Transverse colon (tissue), 3 donors: ENCODE data around the gene F2RL3.

Experiments used
- POLR2A ChIP-seq: fragments of 450-650 bp; IDR thresholded peaks from one replicate; pipeline ENCODE4 v1.6.1; 2016; ENCODE audit warnings: antibody characterized with exemption, mild to moderate bottlenecking, moderate library complexity
- TF ChIP-seq, protein P1 (sequence below), 5 experiments: fragments of 200-600 bp in 3 of 5; fragments of 450-650 bp in 2 of 5; sonication (generic) in 3 of 5; IDR thresholded peaks; 1 replicate in 2 of 5; 2 replicates in 3 of 5; pipeline ENCODE4 v1.5.1; 2016 to 2017; ENCODE audit warnings: antibody characterized with exemption in 5 of 5, inconsistent platforms in 3 of 5, mild to moderate bottlenecking in 2 of 5, moderate library complexity in 1 of 5

DNA sequence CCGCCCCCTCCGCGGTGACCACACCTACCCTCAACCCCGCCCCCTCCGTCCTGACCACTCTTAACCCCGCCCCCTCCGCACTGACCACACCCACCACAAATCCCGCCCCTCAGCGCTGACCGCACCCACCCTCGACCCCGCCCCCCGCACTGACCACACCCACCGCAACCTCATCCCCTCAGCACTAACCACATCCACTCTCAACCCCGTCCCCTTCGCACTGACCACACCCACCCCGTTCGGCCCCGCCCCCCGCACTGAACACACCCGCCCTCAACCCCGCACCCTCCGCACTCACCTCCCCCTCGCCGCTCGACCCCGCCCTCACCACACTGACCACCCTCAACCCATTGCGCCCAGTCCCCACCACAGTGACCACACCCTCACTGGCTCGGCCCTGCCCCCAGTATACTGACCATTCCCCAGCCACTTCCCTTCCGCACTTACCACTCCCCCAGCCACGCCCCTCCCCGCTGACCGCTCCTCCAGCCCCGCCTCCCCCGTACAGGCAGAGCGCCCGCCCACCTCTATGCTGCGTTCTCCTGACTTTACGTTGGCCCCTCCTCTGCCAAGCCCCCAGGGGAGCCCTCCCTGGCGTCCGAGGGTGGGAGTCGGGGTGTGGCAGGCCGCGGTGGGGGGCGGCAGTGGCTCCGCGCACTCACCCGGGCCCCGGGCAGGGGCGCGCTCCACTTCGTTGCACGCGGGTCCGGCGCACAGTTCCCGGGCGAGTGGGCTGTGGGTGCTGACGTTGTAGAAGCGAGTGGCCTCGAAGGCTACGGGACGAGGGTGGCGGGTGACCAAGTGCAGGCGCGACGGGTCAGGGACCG lies 8.4 kb downstream of the F2RL3 start:
- TF ChIP-seq, protein P1, sequence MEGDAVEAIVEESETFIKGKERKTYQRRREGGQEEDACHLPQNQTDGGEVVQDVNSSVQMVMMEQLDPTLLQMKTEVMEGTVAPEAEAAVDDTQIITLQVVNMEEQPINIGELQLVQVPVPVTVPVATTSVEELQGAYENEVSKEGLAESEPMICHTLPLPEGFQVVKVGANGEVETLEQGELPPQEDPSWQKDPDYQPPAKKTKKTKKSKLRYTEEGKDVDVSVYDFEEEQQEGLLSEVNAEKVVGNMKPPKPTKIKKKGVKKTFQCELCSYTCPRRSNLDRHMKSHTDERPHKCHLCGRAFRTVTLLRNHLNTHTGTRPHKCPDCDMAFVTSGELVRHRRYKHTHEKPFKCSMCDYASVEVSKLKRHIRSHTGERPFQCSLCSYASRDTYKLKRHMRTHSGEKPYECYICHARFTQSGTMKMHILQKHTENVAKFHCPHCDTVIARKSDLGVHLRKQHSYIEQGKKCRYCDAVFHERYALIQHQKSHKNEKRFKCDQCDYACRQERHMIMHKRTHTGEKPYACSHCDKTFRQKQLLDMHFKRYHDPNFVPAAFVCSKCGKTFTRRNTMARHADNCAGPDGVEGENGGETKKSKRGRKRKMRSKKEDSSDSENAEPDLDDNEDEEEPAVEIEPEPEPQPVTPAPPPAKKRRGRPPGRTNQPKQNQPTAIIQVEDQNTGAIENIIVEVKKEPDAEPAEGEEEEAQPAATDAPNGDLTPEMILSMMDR (IDR thresholded peaks at IDR 0.05) = no peak
- peak; percentile 50 for TF ChIP-seq POLR2A
